Measurements from ENCODE around the gene CCL7.

Gene CCL7

DNA sequence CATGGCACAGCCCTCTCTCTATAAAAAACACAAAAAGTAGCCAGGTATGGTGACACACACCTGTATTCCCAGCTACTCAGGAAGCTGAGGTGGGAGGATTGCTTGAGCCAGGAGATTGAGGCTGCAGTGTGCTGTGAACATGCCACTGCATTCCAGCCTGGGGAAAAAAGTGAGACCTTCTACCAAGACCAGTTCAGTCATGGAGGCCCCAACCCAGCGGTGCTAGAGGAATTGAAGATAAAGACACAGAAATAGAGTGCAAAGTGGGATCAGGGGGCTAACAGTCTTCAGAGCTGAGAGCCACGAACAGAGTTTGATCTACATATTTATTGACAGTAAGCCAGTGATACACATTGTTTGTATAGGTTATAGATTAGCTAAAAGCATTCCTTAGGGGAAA, 33.6 kb downstream of the CCL7 start:
- Histone ChIP-seq H3K27me3 (ENCODE audit: insufficient read depth, low read length) (no peaks in the 10 kb centered on the region), H3K9me2 (ENCODE audit: low read depth, low read length) (no peaks in the 10 kb centered on the region), H3K4me3 (ENCODE audit: low read depth, low read length, poor library complexity, severe bottlenecking) (no peak overlapping the region), H3K4me2 (ENCODE audit: low read length) (no peak overlapping the region), H3K36me3 (ENCODE audit: insufficient read depth, low read length) (no peaks in the 10 kb centered on the region), H2AFZ (ENCODE audit: low read length) (no peak overlapping the region), H3K4me1 (ENCODE audit: insufficient read depth, low read length, severe bottlenecking) (no peaks in the 10 kb centered on the region), H3K27ac (ENCODE audit: low read depth, low read length, poor library complexity, severe bottlenecking) (no peak overlapping the region), H3K9me3 (ENCODE audit: low read length) (no peaks in the 10 kb centered on the region), H3K9ac (ENCODE audit: low read length) (no peak overlapping the region), H4K20me1 (ENCODE audit: insufficient read depth, low read length) (no peaks in the 10 kb centered on the region), H3F3A (ENCODE audit: insufficient read depth, low read length) (no peaks in the 10 kb centered on the region), H3K79me2 (ENCODE audit: insufficient read depth, low read length) (no peaks in the 10 kb centered on the region)
- TF ChIP-seq EZH2 (IDR thresholded peaks at IDR 0.05; ENCODE audit: borderline replicate concordance, low read length), result no peak
- TF ChIP-seq, protein P1, sequence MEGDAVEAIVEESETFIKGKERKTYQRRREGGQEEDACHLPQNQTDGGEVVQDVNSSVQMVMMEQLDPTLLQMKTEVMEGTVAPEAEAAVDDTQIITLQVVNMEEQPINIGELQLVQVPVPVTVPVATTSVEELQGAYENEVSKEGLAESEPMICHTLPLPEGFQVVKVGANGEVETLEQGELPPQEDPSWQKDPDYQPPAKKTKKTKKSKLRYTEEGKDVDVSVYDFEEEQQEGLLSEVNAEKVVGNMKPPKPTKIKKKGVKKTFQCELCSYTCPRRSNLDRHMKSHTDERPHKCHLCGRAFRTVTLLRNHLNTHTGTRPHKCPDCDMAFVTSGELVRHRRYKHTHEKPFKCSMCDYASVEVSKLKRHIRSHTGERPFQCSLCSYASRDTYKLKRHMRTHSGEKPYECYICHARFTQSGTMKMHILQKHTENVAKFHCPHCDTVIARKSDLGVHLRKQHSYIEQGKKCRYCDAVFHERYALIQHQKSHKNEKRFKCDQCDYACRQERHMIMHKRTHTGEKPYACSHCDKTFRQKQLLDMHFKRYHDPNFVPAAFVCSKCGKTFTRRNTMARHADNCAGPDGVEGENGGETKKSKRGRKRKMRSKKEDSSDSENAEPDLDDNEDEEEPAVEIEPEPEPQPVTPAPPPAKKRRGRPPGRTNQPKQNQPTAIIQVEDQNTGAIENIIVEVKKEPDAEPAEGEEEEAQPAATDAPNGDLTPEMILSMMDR (IDR thresholded peaks at IDR 0.05; ENCODE audit: low read length), result no peak

DNA sequence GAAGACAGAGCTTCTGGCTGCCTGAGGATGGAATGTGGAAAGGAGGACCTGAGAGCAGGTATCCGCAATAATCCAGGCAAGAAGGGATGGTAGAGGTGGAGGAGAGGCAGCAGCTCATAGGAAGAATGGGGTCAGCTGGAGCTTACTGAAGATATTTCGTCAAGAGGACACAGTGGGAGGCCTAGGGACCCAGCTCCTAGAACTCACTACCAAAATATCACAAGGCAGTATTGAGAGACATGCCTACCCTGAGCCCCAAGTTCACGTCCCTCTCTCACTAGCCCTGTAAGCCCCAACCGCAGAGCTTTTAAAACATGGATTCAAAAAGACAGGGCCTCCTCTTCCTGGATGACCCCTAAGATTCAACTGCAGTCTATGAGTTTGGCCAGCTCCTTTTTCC, 35.0 kb downstream of the CCL7 start:
- TF ChIP-seq, protein P1 (IDR thresholded peaks at IDR 0.05; ENCODE audit: low read length), result no peak
- no peak for TF ChIP-seq EZH2 (IDR thresholded peaks at IDR 0.05; ENCODE audit: borderline replicate concordance, low read length)
- H3K36me3 ChIP-seq (ENCODE audit: insufficient read depth, low read length), result no peaks in the 10 kb centered on the region
- no peak overlapping the region for H3K4me2 ChIP-seq (ENCODE audit: low read length)
- no peaks in the 10 kb centered on the region for H3K27me3 ChIP-seq (ENCODE audit: insufficient read depth, low read length)
- H3K9ac ChIP-seq (ENCODE audit: low read length), result no peak overlapping the region
- no peaks in the 10 kb centered on the region for H3F3A ChIP-seq (ENCODE audit: insufficient read depth, low read length)
- H3K4me3 ChIP-seq (ENCODE audit: low read depth, low read length, poor library complexity, severe bottlenecking), result no peak overlapping the region
- H3K27ac ChIP-seq (ENCODE audit: low read depth, low read length, poor library complexity, severe bottlenecking), result no peak overlapping the region
- H3K4me1 ChIP-seq (ENCODE audit: insufficient read depth, low read length, severe bottlenecking), result no peaks in the 10 kb centered on the region
- H2AFZ ChIP-seq (ENCODE audit: low read length), result no peak overlapping the region
- H3K79me2 ChIP-seq (ENCODE audit: insufficient read depth, low read length), result no peaks in the 10 kb centered on the region
- no peaks in the 10 kb centered on the region for H4K20me1 ChIP-seq (ENCODE audit: insufficient read depth, low read length)
- H3K9me3 ChIP-seq (ENCODE audit: low read length), result no peaks in the 10 kb centered on the region
- H3K9me2 ChIP-seq (ENCODE audit: low read depth, low read length), result no peaks in the 10 kb centered on the region

DNA sequence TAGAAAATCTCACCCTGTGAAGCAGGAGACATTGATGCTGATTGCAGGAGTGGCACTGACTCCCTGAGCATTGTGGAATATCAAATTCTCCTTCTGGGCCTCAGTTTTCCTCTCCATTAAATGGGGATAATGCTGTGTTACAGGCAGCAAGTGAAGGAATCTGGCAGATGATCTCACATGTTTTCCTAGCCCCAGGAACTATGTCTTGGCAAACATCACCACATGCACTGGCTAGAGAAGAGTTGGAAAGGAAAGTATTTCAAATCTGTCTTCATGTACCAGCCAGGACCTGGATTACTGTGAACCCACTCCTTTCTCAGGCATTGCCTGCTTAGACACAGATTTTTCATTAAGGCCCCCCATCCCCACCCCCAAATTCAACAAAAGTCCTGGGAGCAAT, 35.6 kb downstream of the CCL7 start:
- Histone ChIP-seq H3F3A (ENCODE audit: insufficient read depth, low read length) (no peaks in the 10 kb centered on the region), H3K4me3 (ENCODE audit: low read depth, low read length, poor library complexity, severe bottlenecking) (no peak overlapping the region), H3K4me2 (ENCODE audit: low read length) (no peak overlapping the region), H3K79me2 (ENCODE audit: insufficient read depth, low read length) (no peaks in the 10 kb centered on the region), H4K20me1 (ENCODE audit: insufficient read depth, low read length) (no peaks in the 10 kb centered on the region), H3K9me3 (ENCODE audit: low read length) (no peaks in the 10 kb centered on the region), H2AFZ (ENCODE audit: low read length) (no peak overlapping the region), H3K27me3 (ENCODE audit: insufficient read depth, low read length) (no peaks in the 10 kb centered on the region), H3K36me3 (ENCODE audit: insufficient read depth, low read length) (no peaks in the 10 kb centered on the region), H3K9me2 (ENCODE audit: low read depth, low read length) (no peaks in the 10 kb centered on the region), H3K27ac (ENCODE audit: low read depth, low read length, poor library complexity, severe bottlenecking) (no peak overlapping the region), H3K4me1 (ENCODE audit: insufficient read depth, low read length, severe bottlenecking) (no peaks in the 10 kb centered on the region), H3K9ac (ENCODE audit: low read length) (no peak overlapping the region)
- TF ChIP-seq, protein P1 (IDR thresholded peaks at IDR 0.05; ENCODE audit: low read length), result no peak
- no peak for TF ChIP-seq EZH2 (IDR thresholded peaks at IDR 0.05; ENCODE audit: borderline replicate concordance, low read length)
